Posterior cingulate gyrus (tissue), 11 donors: ENCODE data around the gene CTNNA1.
"Not testable (repeated sequence)": the region's sequence is repeated elsewhere in the genome, so short reads cannot be mapped to it uniquely, and the experiment has no call there.

Experiments used
- DNase-seq, 10 donors: peaks; one replicate each; pipeline versions ENCODE4 v3.0.0 to v3.0.0-alpha.2; 2020 to 2021; ENCODE audit warnings: mixed read lengths in 3 of 10
- intact Hi-C: fragments of 100-400 bp; cut with DNase I; formaldehyde crosslinking; loops from one replicate; pipeline ENCODE4 v1.15.1; 2023

Gene CTNNA1

DNA sequence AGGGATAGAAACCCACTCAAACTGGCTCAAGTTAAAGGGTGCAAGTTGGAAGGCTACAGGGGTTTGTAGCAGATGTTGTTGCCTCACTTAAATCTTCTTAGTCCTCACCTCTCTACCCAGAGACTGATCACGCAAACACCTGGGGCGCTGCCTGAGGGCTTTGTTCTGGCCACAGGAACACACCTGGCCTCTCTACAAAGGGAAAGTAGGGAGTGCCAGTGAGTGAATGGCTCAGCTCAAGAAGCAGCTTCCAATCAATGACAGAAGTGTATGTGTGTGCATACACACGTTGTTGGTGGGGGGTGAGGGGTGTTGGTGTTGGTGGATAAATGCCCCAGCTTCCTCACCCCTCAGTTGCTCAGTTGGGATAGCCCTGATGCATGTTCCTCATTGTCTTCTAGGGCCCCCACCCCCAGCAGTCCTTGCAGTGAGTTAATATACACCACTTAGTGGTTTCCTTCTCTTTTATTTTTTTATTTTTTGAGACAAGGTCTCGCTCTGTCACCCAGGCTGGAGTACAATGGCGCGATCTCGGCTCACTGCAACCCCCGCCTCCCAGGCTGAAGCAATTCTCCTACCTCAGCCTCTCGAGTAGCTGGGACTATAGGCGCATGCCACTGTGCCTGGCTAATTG lies 30.6 kb upstream of the CTNNA1 start:
- intact Hi-C loops, result no loop called here
- DNase-seq, result peak in 1 of 10 donors; percentile 15

GRCh38 chr5:138724470-138725146 lies 28.6 kb upstream of the CTNNA1 start:
- DNase-seq, result peak in 2 of 10 donors; percentile 14 to 22

DNA sequence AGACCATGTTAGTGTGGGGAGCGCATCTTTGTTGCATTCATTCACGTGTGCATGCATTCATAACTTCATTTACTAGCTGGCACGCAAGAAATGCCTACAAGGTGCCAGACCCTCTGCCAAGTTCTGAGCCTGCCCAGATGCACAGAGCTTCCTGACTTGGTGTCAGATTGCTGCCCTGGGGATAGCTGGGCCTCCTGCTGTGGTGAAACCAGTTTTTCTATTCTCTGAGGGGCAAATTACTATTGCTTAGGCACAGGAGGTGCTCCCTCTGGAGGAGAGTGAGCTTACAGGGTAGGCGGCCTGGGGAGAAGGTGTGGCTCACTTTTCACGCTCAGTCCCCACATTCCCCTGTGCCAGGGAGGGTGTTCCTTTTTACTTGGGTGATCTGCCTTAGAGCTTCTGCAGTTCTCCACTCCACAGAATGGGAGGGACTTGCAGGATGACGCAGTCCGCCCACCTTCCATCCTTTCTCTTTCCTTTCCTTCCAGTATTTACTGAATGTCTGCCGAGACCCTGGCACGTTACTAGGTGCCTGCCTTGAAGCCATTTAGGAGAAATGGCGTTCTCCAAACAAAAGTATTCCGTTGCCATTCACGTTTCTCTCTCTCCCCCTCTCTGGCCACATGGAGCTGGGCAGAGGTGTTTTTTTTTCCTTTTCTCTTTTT lies 27.9 kb upstream of the CTNNA1 start:
- intact Hi-C loops, result no loop called here
- DNase-seq, result peak; percentile 12 to 90 (median 50)

More at GRCh38 chr5:138724470-138725146, 28.6 kb upstream of the CTNNA1 start:
- intact Hi-C loops, result no loop called here

DNA sequence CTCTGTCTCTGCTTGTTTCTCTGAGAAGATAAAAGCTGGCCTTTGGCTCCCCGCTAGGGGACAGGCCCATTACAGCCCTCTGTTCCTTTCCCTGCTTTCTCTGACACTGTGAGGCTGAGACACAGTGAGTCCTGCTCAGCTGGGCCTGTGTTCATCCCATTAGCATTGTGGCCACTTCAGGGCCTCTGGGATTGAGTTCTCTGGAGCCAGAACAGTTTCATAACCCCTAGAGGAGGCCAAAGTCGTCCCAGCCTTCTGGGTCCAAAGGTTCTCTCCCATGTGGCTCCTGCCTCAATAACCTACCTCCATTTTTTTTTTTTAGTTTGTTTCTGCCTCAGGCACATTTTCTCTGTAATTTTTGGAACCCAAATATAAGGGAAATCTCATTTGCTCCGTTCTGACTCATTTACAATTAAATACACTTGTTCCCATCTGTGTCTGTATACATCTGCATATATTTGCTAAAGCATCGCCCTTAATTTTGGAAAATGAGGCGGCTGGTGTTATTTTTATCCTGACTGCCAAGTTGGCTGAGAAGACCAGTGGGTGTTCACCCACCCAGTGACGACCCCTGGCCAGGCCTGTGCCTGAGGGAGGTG lies 27.3 kb upstream of the CTNNA1 start:
- intact Hi-C loops, result no loop called here
- peak in 4 of 10 donors; percentile 17 to 79 (median 20) for DNase-seq

- intact Hi-C loops, result no loop called here
- DNase-seq, result no peak
Observed at GRCh38 chr5:138726848-138727247, 26.4 kb upstream of the CTNNA1 start.

DNA sequence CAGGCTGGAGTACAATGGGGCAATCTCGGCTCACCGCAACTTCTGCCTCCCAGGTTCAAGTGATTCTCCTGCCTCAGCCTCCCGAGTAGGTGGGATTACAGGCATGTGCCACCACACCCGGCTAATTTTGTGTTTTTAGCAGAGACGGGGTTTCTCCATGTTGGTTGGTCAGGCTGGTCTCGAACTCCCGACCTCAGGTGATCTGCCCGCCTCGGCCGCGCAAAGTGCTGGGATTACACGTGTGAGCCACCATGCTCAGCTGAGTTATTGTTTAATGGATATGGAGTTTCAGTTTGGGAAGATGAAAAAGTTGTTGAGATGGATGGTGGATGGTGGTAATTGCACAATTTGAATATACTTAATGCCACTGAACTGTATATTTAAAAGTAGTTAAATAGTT lies 22.7 kb upstream of the CTNNA1 start:
- DNase-seq, intact Hi-C loops: not testable (repeated sequence)

GRCh38 chr5:138732466-138732865 lies 20.8 kb upstream of the CTNNA1 start:
- no peak for DNase-seq
- intact Hi-C loops, result no loop called here

GRCh38 chr5:138732933-138733332 lies 20.3 kb upstream of the CTNNA1 start:
- no peak for DNase-seq
- intact Hi-C loops, result no loop called here

DNA sequence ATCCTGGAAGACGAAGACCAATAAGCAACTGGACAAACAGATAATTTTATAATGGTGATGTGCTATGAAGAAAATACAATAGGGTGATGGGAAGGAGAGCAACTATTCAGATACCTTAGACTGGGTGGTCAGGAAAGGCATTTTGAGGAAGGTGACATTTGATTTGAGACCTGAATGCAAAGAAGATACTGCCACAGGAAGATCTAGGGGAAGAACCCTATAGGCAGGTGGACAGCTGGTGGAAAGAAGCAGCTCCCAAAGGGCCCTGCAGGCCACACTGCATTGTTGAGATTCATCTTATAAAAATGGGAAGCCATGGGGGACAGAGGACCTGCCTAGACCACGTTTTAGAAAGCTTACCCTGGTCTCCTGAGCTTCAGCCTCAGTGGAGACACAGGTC lies 19.7 kb upstream of the CTNNA1 start:
- no peak for DNase-seq
- intact Hi-C loops, result no loop called here

GRCh38 chr5:138736293-138736692 lies 16.9 kb upstream of the CTNNA1 start:
- no peak for DNase-seq
- intact Hi-C loops, result no loop called here

GRCh38 chr5:138737494-138738265 lies 15.5 kb upstream of the CTNNA1 start:
- intact Hi-C loops, result no loop called here
- DNase-seq, result peak in 1 of 10 donors; percentile 7

- intact Hi-C loops, result no loop called here
- no peak for DNase-seq
Observed at GRCh38 chr5:138738399-138738798, 14.8 kb upstream of the CTNNA1 start.

GRCh38 chr5:138739938-138740337 lies 13.3 kb upstream of the CTNNA1 start:
- intact Hi-C loops, result no loop called here
- DNase-seq, result no peak

DNA sequence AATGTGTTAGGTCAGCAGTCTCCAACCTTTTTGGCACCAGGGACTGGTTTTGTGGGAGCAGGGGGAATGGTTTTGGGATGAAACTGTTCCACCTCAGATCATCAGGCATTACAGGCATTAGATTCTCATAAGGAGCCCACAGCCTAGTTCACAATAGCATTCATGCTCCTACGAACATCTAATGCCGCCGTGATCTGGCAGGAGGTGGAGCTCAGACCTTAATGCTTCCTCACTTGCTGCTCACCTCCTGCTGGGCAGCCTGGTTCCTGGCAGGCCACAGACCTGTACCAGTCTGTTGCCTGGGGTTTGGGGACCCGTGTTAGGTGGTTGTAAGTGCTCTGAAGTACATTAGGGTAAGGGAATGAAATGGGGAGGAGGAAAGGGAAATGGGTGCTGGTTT lies 9.7 kb upstream of the CTNNA1 start:
- intact Hi-C loops, result no loop called here
- DNase-seq, result no peak

DNA sequence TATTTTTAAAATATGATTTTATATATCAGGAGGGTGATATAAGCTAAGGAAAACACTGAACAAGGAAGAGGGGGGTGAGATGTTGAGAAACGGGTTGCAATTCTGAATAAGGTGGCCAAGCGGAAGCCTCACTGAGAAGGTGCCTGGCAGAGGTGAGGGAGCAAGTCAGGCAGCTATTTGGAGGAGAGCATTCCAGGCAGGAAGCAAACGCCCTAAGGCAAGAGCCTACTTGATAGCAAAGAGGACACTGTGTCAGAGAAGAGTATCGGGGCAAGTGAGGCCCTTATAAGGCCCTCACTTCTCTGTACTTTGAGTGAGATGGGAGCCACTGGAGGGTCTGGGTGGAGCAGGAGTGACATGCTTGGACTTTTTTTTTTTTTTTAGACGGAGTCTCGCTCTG lies 8.0 kb upstream of the CTNNA1 start:
- DNase-seq, result no peak

DNA sequence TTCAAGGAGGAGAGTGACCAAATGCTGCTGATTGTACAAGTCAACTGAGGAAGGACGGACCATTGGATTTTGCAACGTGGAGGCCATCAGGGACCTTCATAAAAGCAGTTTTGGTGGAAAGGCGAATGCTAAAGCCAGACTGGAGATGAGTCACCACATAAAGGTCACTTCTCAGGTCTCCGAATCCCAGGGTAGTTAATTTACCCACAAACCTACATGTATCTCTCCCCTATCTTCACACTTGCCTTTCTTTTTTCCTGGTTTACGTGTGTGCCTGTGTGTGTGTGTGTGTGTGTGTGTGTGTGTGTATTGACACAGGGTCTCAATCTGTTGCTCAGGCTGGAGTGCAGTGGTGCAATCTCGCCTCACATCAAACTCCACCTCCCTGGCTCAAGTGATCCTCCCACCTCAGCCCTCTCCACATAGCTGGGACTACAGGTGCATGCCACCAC lies 4.6 kb upstream of the CTNNA1 start:
- intact Hi-C loops, result no loop called here
- DNase-seq, result no peak

More for the DNA sequence above, 8.0 kb upstream of the CTNNA1 start:
- intact Hi-C loops, result no loop called here

DNA sequence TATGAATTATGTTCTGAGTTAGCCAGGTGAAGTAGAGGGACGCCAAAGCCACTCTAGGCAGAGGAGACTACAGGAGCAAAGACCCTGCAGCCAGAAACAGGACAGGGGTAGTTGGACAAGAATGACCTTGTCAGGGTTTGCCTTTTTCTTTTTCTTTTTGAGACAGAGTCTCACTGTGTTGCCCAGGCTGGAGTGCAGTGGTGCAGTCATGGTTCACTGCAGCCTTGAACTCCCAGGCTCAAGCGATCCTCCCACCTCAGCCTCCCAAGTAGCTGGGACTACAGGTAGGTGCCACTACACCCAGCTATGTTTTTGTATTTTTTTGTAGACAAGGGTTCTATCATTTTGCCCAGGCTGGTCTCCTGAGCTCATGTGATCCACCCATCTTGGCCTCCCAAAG lies 1.9 kb upstream of the CTNNA1 start:
- not testable (repeated sequence) for DNase-seq
- intact Hi-C loops, result loop anchor here (10.0 kb wide), 2 partner anchors 87 to 203 kb away; no protein-coding TSS in a partner anchor

- DNase-seq, result peak in 1 of 10 donors; percentile 75
- intact Hi-C loops, result loop anchor here (10.0 kb wide), 2 partner anchors 88 to 202 kb away; no protein-coding TSS in a partner anchor
Observed at GRCh38 chr5:138752341-138752950, 779 bp upstream of the CTNNA1 start.

- intact Hi-C loops, result loop anchor here (10.0 kb wide), 2 partner anchors 89 to 201 kb away; no protein-coding TSS in a partner anchor
- DNase-seq, result peak; percentile 37 to 94 (median 72)
Observed at GRCh38 chr5:138753794-138754698, 821 bp downstream of the CTNNA1 start.
